HEK293T (cell line): ENCODE measurements around the gene TEX29.

Experiments
- ARNT ChIP-seq: fragments of 450-650 bp; IDR thresholded peaks from 2 replicates; pipeline ENCODE4 v1.6.1; 2017; ENCODE audit warnings: mild to moderate bottlenecking
- BHLHE40 ChIP-seq: fragments of 450-650 bp; IDR thresholded peaks from 2 replicates; pipeline ENCODE4 v1.6.1; 2016; ENCODE audit warnings: mild to moderate bottlenecking, moderate library complexity, borderline replicate concordance
- CTBP1 ChIP-seq: fragments of 450-650 bp; IDR thresholded peaks from 2 replicates; pipeline ENCODE4 v1.6.1; 2016; ENCODE audit warnings: borderline replicate concordance
- ELF4 ChIP-seq: fragments of 450-650 bp; IDR thresholded peaks from 2 replicates; pipeline ENCODE4 v1.6.1; 2017; ENCODE audit warnings: antibody characterized with exemption
- FOXA1 ChIP-seq: fragments of 450-650 bp; IDR thresholded peaks from 2 replicates; pipeline ENCODE4 v1.6.1; 2016; ENCODE audit warnings: mild to moderate bottlenecking
- FOXK2 ChIP-seq: fragments of 450-650 bp; IDR thresholded peaks from 2 replicates; pipeline ENCODE4 v1.6.1; 2016; ENCODE audit warnings: mild to moderate bottlenecking
- HDGF ChIP-seq: fragments of 450-650 bp; IDR thresholded peaks from 2 replicates; pipeline ENCODE4 v1.6.1; 2017; ENCODE audit warnings: antibody characterized with exemption, borderline replicate concordance
- LEF1 ChIP-seq: fragments of 450-650 bp; IDR thresholded peaks from 2 replicates; pipeline ENCODE4 v1.6.1; 2017; ENCODE audit warnings: mild to moderate bottlenecking, borderline replicate concordance
- NFRKB ChIP-seq: fragments of 450-650 bp; IDR thresholded peaks from 2 replicates; pipeline ENCODE4 v1.6.1; 2016; ENCODE audit warnings: mild to moderate bottlenecking, moderate library complexity
- SUZ12 ChIP-seq: fragments of 450-650 bp; IDR thresholded peaks from 2 replicates; pipeline ENCODE4 v1.6.1; 2016; ENCODE audit warnings: mild to moderate bottlenecking
- ZNF384 ChIP-seq: fragments of 450-650 bp; IDR thresholded peaks from 2 replicates; pipeline ENCODE4 v1.6.1; 2016

- TF ChIP-seq ARNT, result no peak
- no peak for TF ChIP-seq SUZ12
- TF ChIP-seq FOXK2, result no peak
- no peak for TF ChIP-seq NFRKB
- TF ChIP-seq ZNF384, result no peak
- no peak for TF ChIP-seq ELF4
- TF ChIP-seq BHLHE40, result no peak
- TF ChIP-seq FOXA1, result no peak
- TF ChIP-seq CTBP1, result no peak
- no peak for TF ChIP-seq HDGF
- no peak for TF ChIP-seq LEF1
Observed at GRCh38 chr13:111384441-111385182, 64.2 kb downstream of the TEX29 start.
